K562 (cell line): ENCODE data around the gene GIGYF2.

ENCODE experiments used
- BMI1 ChIP-seq: fragments of 150-350 bp; IDR thresholded peaks from 2 replicates; pipeline ENCODE4 v1.6.1; 2014; ENCODE audit warnings: low read length
- CHD1 ChIP-seq: fragments of 200-600 bp; sonication (generic); IDR thresholded peaks from one replicate; pipeline ENCODE4 v1.6.1; 2012; ENCODE audit warnings: mild to moderate bottlenecking, moderate library complexity, low read length, inconsistent platforms
- EZH2 ChIP-seq: IDR thresholded peaks from 2 replicates; pipeline ENCODE4 v1.6.1; 2012; ENCODE audit warnings: low read depth, mild to moderate bottlenecking, inconsistent platforms, low read length, borderline replicate concordance
- NR2F6 ChIP-seq: fragments of 450-650 bp; formaldehyde crosslinking; IDR thresholded peaks from 2 replicates; pipeline ENCODE4 v1.4.0; 2020; ENCODE audit warnings: mild to moderate bottlenecking
- POLR2AphosphoS5 ChIP-seq: IDR thresholded peaks from 2 replicates; pipeline ENCODE4 v1.6.1; 2011; ENCODE audit warnings: mild to moderate bottlenecking, low read depth, low read length, moderate library complexity; ENCODE audit not compliant: control insufficient read depth, insufficient read depth
- RBM39 ChIP-seq: fragments of 200-400 bp; formaldehyde crosslinking; optimal IDR thresholded peaks from 2 replicates; pipeline ENCODE3; 2018; ENCODE audit warnings: low read depth, low read length
- SREBF2 ChIP-seq: sonication (generic); formaldehyde crosslinking; IDR thresholded peaks from 2 replicates; pipeline ENCODE4 v1.4.0; 2020; ENCODE audit warnings: mild to moderate bottlenecking, missing genetic modification reagents
- TF ChIP-seq, protein P1 (sequence below), 3 experiments: IDR thresholded peaks in 2 of 3; conservative IDR thresholded peaks in 1 of 3; 2 replicates each; pipeline ENCODE4 v1.5.1; 2011 to 2012; ENCODE audit warnings: low read length in 3 of 3, mild to moderate bottlenecking in 3 of 3, control low read depth in 2 of 3, improper control_type of control experiment in 1 of 3, inconsistent platforms in 1 of 3, low read depth in 1 of 3, mixed read lengths in 1 of 3, moderate library complexity in 1 of 3; ENCODE audit not compliant: insufficient read depth in 2 of 3

DNA sequence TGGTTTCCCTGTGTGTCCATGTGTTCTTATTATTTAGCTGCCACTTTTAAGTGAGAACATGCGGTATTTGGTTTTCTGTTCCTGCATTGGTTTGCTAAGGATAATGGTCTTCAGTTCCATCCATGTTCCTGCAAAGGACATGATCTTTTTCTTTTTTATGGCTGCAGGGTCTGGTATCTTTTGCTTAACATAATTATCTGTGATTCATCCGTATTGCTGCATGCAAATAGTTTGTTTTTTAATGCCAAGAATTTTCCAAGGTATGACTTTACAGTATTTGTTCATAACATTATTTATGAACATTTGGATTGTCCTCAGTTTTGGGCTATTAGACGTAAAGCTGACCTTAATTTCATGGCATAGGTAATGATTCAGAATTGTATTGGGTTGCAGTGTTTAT, 17.8 kb downstream of the GIGYF2 start:
- no peak for TF ChIP-seq SREBF2
- TF ChIP-seq RBM39: no peak
- TF ChIP-seq POLR2AphosphoS5: no peak
- no peak for TF ChIP-seq NR2F6 (CRISPR knock-in tag)
- TF ChIP-seq CHD1: no peak
- TF ChIP-seq EZH2: no peak
- no peak for TF ChIP-seq BMI1
- TF ChIP-seq, protein P1, sequence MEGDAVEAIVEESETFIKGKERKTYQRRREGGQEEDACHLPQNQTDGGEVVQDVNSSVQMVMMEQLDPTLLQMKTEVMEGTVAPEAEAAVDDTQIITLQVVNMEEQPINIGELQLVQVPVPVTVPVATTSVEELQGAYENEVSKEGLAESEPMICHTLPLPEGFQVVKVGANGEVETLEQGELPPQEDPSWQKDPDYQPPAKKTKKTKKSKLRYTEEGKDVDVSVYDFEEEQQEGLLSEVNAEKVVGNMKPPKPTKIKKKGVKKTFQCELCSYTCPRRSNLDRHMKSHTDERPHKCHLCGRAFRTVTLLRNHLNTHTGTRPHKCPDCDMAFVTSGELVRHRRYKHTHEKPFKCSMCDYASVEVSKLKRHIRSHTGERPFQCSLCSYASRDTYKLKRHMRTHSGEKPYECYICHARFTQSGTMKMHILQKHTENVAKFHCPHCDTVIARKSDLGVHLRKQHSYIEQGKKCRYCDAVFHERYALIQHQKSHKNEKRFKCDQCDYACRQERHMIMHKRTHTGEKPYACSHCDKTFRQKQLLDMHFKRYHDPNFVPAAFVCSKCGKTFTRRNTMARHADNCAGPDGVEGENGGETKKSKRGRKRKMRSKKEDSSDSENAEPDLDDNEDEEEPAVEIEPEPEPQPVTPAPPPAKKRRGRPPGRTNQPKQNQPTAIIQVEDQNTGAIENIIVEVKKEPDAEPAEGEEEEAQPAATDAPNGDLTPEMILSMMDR (IDR thresholded peaks at IDR 0.05 in 2 of 3, conservative IDR thresholded peaks at IDR 0.05 in 1 of 3; ENCODE audit: insufficient read depth in 2 of 3, low read depth in 1 of 3, low read length in 3 of 3): no peak
